ENCODE results near the gene EDNRB.

The EDNRB gene

DNA sequence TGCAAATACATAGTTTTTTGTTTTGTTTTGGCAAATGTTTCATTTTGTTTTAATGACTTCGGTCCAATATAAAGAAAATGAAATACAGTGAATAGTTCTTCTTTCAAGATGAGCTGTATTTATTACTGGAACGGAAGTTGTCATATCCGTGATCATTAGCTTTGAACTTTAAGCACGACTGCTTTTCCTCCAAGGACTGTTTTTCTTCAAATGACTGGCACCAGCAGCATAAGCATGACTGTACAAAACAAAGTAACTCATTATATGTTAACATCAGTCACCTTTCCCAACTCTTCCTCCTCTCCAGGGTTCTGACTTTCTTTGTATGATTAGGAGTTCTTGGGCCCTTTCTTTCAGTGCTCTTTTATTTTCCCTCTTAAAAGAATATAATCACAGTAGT lies 20.5 kb downstream of the EDNRB start:
- H3K27me3 ChIP-seq (replicated peaks in 2 of 5; ENCODE audit: control insufficient read depth in 4 of 5, insufficient read depth in 5 of 5, low read length in 4 of 5) = no peaks in the 10 kb centered on the region
- H3K9me3 ChIP-seq (ENCODE audit: control extremely low read depth in 1 of 5, control insufficient read depth in 4 of 5, insufficient read depth in 2 of 5, low read depth in 1 of 5, low read length in 4 of 5) = peaks cover 0 to 7% (median 0%) of the 10 kb centered on the region in 5 experiments
- H3K27ac ChIP-seq (ENCODE audit: insufficient read depth in 1 of 2, low read depth in 1 of 2, low read length in 2 of 2, poor library complexity in 1 of 2, severe bottlenecking in 2 of 2) = no peak overlapping the region
- DNase-seq = no peak
- no peaks in the 10 kb centered on the region for H3K36me3 ChIP-seq (ENCODE audit: control insufficient read depth in 4 of 4, insufficient read depth in 4 of 4, low read length in 3 of 4)
- POLR2A ChIA-PET = no interaction called here
- no peaks in the 10 kb centered on the region for H3K4me1 ChIP-seq (ENCODE audit: control extremely low read depth in 1 of 4, control insufficient read depth in 4 of 4, insufficient read depth in 4 of 4, low read length in 3 of 4)
- CTCF ChIA-PET = no interaction called here
- whole genome bisulfite sequencing (ENCODE audit: insufficient coverage) = 96% methylated on average over 4 of the region's 4 CpGs
- no peak overlapping the region for H3K4me3 ChIP-seq (ENCODE audit: control insufficient read depth in 1 of 7, extremely low read depth in 1 of 7, insufficient read depth in 4 of 7, low read depth in 2 of 7, low read length in 6 of 7)

DNA sequence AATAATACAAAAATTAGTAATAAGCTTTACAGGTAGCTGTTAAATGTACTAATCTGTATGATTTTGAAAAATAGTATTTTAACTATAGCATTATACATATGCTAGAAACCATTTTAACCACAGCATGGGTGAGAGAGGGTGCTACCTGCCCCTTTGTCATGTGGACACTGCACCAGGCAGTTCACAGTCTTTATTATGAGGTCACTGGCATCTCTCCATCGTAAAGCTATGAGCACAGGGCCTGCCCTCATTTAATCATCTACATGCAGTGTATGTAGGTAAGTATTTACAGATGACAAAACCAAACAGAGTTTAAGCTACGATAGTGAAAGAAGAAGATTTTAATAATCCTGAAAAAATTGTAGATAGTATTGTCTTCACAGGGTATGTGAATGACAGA lies 21.7 kb downstream of the EDNRB start:
- ChIA-PET POLR2A (no interaction called here), CTCF (no interaction called here)
- no peaks in the 10 kb centered on the region for H3K4me1 ChIP-seq (ENCODE audit: control extremely low read depth in 1 of 4, control insufficient read depth in 4 of 4, insufficient read depth in 4 of 4, low read length in 3 of 4)
- peaks cover 0 to under 1% (median 0%) of the 10 kb centered on the region in 5 experiments for H3K9me3 ChIP-seq (ENCODE audit: control extremely low read depth in 1 of 5, control insufficient read depth in 4 of 5, insufficient read depth in 2 of 5, low read depth in 1 of 5, low read length in 4 of 5)
- no peaks in the 10 kb centered on the region for H3K27me3 ChIP-seq (replicated peaks in 2 of 5; ENCODE audit: control insufficient read depth in 4 of 5, insufficient read depth in 5 of 5, low read length in 4 of 5)
- no peak overlapping the region for H3K4me3 ChIP-seq (ENCODE audit: control insufficient read depth in 1 of 7, extremely low read depth in 1 of 7, insufficient read depth in 4 of 7, low read depth in 2 of 7, low read length in 6 of 7)
- H3K27ac ChIP-seq (ENCODE audit: insufficient read depth in 1 of 2, low read depth in 1 of 2, low read length in 2 of 2, poor library complexity in 1 of 2, severe bottlenecking in 2 of 2) = no peak overlapping the region
- no peak for DNase-seq
- WGBS (ENCODE audit: insufficient coverage) = no CpG with 5 or more reads among the region's 2 CpGs
- no peaks in the 10 kb centered on the region for H3K36me3 ChIP-seq (ENCODE audit: control insufficient read depth in 4 of 4, insufficient read depth in 4 of 4, low read length in 3 of 4)

DNA sequence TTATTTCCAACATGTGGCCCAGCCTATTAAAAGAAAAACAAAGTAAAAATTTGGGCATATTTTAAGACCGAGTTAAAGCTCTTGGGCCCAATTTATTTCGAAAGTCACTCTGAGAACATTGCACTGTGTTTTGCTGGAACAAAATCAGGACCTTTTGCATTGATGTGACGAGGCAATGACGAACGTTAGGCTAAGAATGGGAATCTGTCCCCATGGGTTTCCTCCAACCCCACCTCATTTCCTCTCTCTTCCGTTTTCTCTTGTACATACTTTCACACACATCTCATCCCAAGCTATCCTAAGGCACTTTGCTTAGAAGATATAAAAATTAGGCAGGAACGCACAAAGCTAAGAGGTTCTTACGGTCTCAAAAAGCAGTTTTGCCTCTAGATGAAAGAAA lies 22.1 kb downstream of the EDNRB start:
- DNase-seq = no peak
- H3K27me3 ChIP-seq (replicated peaks in 2 of 5; ENCODE audit: control insufficient read depth in 4 of 5, insufficient read depth in 5 of 5, low read length in 4 of 5) = no peaks in the 10 kb centered on the region
- 77% methylated on average over 7 of the region's 8 CpGs for WGBS (ENCODE audit: insufficient coverage)
- no peak overlapping the region for H3K4me3 ChIP-seq (ENCODE audit: control insufficient read depth in 1 of 7, extremely low read depth in 1 of 7, insufficient read depth in 4 of 7, low read depth in 2 of 7, low read length in 6 of 7)
- H3K9me3 ChIP-seq (ENCODE audit: control extremely low read depth in 1 of 5, control insufficient read depth in 4 of 5, insufficient read depth in 2 of 5, low read depth in 1 of 5, low read length in 4 of 5) = no peaks in the 10 kb centered on the region
- POLR2A ChIA-PET = no interaction called here
- H3K27ac ChIP-seq (ENCODE audit: insufficient read depth in 1 of 2, low read depth in 1 of 2, low read length in 2 of 2, poor library complexity in 1 of 2, severe bottlenecking in 2 of 2) = no peak overlapping the region
- H3K36me3 ChIP-seq (ENCODE audit: control insufficient read depth in 4 of 4, insufficient read depth in 4 of 4, low read length in 3 of 4) = no peaks in the 10 kb centered on the region
- CTCF ChIA-PET = no interaction called here
- H3K4me1 ChIP-seq (ENCODE audit: control extremely low read depth in 1 of 4, control insufficient read depth in 4 of 4, insufficient read depth in 4 of 4, low read length in 3 of 4) = no peaks in the 10 kb centered on the region

DNA sequence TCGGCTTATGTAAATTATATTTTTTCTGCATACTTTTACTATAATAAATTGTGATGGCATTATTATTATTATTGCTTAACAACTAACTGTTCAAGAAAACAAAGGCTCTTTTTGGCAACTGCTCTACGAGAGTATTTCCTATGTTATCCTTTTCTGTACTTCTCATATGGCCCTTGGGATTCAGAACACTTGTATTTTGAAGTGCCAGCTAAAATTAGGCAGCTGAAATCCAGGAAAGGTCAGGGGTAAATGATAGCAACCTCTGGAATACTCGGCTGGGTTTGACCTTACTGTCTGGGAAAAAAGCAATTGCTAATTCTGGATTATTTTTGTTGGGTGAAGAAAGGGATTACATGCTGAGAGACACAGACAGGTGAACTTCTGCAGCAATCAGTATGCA lies 23.9 kb downstream of the EDNRB start:
- H3K36me3 ChIP-seq (ENCODE audit: control insufficient read depth in 4 of 4, insufficient read depth in 4 of 4, low read length in 3 of 4) = no peaks in the 10 kb centered on the region
- POLR2A ChIA-PET = no interaction called here
- no peak for DNase-seq
- CTCF ChIA-PET = no interaction called here
- H3K27ac ChIP-seq (ENCODE audit: insufficient read depth in 1 of 2, low read depth in 1 of 2, low read length in 2 of 2, poor library complexity in 1 of 2, severe bottlenecking in 2 of 2) = no peak overlapping the region
- H3K27me3 ChIP-seq (replicated peaks in 2 of 5; ENCODE audit: control insufficient read depth in 4 of 5, insufficient read depth in 5 of 5, low read length in 4 of 5) = no peaks in the 10 kb centered on the region
- no peaks in the 10 kb centered on the region for H3K4me1 ChIP-seq (ENCODE audit: control extremely low read depth in 1 of 4, control insufficient read depth in 4 of 4, insufficient read depth in 4 of 4, low read length in 3 of 4)
- WGBS (ENCODE audit: insufficient coverage) = 100% methylated on average over 1 of the region's 3 CpGs
- H3K4me3 ChIP-seq (ENCODE audit: control insufficient read depth in 1 of 7, extremely low read depth in 1 of 7, insufficient read depth in 4 of 7, low read depth in 2 of 7, low read length in 6 of 7) = no peak overlapping the region
- H3K9me3 ChIP-seq (ENCODE audit: control extremely low read depth in 1 of 5, control insufficient read depth in 4 of 5, insufficient read depth in 2 of 5, low read depth in 1 of 5, low read length in 4 of 5) = no peaks in the 10 kb centered on the region

DNA sequence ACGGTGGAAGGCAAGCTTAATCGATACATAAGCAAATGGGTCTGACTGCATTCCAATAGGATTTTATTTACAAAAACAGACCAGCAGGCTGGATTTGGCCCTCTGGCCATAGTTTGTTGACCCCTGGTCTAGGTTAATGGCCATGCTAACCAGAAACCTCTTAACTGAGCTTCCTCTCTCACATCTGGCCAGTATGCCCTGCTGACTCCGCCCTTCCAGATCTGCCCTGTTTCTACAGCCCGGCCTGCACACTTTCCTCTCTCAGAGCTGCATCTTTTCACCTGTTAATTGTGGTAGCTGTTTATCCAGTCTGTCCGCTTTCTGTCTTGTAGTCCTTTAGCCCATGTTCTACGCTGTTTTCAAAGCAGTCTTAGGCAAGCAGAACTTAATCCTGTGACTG lies 25.6 kb downstream of the EDNRB start:
- CTCF ChIA-PET = no interaction called here
- no peak for DNase-seq
- whole genome bisulfite sequencing (ENCODE audit: insufficient coverage) = 100% methylated on average over 4 of the region's 6 CpGs

DNA sequence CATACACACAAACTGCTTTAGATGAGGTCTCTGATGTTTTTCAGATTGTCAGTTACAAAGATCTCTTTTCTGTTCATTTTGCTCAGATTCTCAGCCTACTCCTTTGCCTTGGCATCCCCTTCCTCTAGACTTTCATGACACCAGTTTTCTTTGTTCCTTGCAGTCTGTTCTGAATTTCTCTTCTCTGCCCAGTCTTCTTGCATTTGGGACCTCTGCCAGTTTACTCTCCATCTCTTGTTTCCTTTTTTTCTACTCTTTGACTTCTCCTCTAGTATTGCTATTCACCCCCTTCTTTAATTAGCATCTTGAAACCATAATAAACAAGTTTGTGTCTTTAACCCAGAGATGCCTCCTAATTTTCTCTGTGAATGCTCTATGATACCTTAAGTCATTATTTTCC lies 26.1 kb downstream of the EDNRB start:
- Histone ChIP-seq H3K27ac (ENCODE audit: insufficient read depth in 1 of 2, low read depth in 1 of 2, low read length in 2 of 2, poor library complexity in 1 of 2, severe bottlenecking in 2 of 2) (no peak overlapping the region), H3K4me3 (ENCODE audit: control insufficient read depth in 1 of 7, extremely low read depth in 1 of 7, insufficient read depth in 4 of 7, low read depth in 2 of 7, low read length in 6 of 7) (no peak overlapping the region), H3K4me1 (ENCODE audit: control extremely low read depth in 1 of 4, control insufficient read depth in 4 of 4, insufficient read depth in 4 of 4, low read length in 3 of 4) (no peaks in the 10 kb centered on the region), H3K36me3 (ENCODE audit: control insufficient read depth in 4 of 4, insufficient read depth in 4 of 4, low read length in 3 of 4) (no peaks in the 10 kb centered on the region), H3K27me3 (replicated peaks in 2 of 5; ENCODE audit: control insufficient read depth in 4 of 5, insufficient read depth in 5 of 5, low read length in 4 of 5) (no peaks in the 10 kb centered on the region), H3K9me3 (ENCODE audit: control extremely low read depth in 1 of 5, control insufficient read depth in 4 of 5, insufficient read depth in 2 of 5, low read depth in 1 of 5, low read length in 4 of 5) (no peaks in the 10 kb centered on the region)
- DNase-seq = no peak
- CTCF ChIA-PET = no interaction called here
- POLR2A ChIA-PET = no interaction called here

More for the DNA sequence above, 25.6 kb downstream of the EDNRB start:
- Histone ChIP-seq H3K27me3 (replicated peaks in 2 of 5; ENCODE audit: control insufficient read depth in 4 of 5, insufficient read depth in 5 of 5, low read length in 4 of 5) (no peaks in the 10 kb centered on the region), H3K4me1 (ENCODE audit: control extremely low read depth in 1 of 4, control insufficient read depth in 4 of 4, insufficient read depth in 4 of 4, low read length in 3 of 4) (no peaks in the 10 kb centered on the region), H3K4me3 (ENCODE audit: control insufficient read depth in 1 of 7, extremely low read depth in 1 of 7, insufficient read depth in 4 of 7, low read depth in 2 of 7, low read length in 6 of 7) (no peak overlapping the region), H3K27ac (ENCODE audit: insufficient read depth in 1 of 2, low read depth in 1 of 2, low read length in 2 of 2, poor library complexity in 1 of 2, severe bottlenecking in 2 of 2) (no peak overlapping the region), H3K36me3 (ENCODE audit: control insufficient read depth in 4 of 4, insufficient read depth in 4 of 4, low read length in 3 of 4) (no peaks in the 10 kb centered on the region), H3K9me3 (ENCODE audit: control extremely low read depth in 1 of 5, control insufficient read depth in 4 of 5, insufficient read depth in 2 of 5, low read depth in 1 of 5, low read length in 4 of 5) (no peaks in the 10 kb centered on the region)
- POLR2A ChIA-PET = no interaction called here

DNA sequence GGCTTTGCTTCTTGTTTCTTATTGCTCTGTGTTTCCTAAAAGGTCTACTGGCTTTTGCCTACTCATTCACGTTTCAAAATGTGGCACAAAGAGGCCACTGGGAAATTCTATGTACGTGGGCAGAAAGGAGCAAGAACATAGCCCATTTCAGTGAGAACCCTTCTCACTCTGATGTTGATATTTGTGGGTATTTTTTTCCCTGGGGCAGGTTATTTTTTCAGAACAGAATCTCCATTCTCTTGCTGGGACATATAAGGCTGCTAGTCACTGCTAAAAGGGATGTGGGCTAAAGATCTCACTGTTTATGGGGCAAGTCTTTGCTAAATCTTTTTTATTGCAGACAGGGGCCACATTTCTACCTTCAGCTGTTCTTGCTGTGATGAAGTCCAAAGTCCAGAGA lies 27.1 kb downstream of the EDNRB start:
- Histone ChIP-seq H3K4me1 (ENCODE audit: control extremely low read depth in 1 of 4, control insufficient read depth in 4 of 4, insufficient read depth in 4 of 4, low read length in 3 of 4) (no peaks in the 10 kb centered on the region), H3K27me3 (replicated peaks in 2 of 5; ENCODE audit: control insufficient read depth in 4 of 5, insufficient read depth in 5 of 5, low read length in 4 of 5) (no peaks in the 10 kb centered on the region), H3K9me3 (ENCODE audit: control extremely low read depth in 1 of 5, control insufficient read depth in 4 of 5, insufficient read depth in 2 of 5, low read depth in 1 of 5, low read length in 4 of 5) (no peaks in the 10 kb centered on the region), H3K36me3 (ENCODE audit: control insufficient read depth in 4 of 4, insufficient read depth in 4 of 4, low read length in 3 of 4) (no peaks in the 10 kb centered on the region), H3K27ac (ENCODE audit: insufficient read depth in 1 of 2, low read depth in 1 of 2, low read length in 2 of 2, poor library complexity in 1 of 2, severe bottlenecking in 2 of 2) (no peak overlapping the region), H3K4me3 (ENCODE audit: control insufficient read depth in 1 of 7, extremely low read depth in 1 of 7, insufficient read depth in 4 of 7, low read depth in 2 of 7, low read length in 6 of 7) (no peak overlapping the region)
- WGBS (ENCODE audit: insufficient coverage) = 100% methylated on average over 1 of the region's 2 CpGs
- DNase-seq = no peak
- POLR2A ChIA-PET = no interaction called here
- CTCF ChIA-PET = no interaction called here

DNA sequence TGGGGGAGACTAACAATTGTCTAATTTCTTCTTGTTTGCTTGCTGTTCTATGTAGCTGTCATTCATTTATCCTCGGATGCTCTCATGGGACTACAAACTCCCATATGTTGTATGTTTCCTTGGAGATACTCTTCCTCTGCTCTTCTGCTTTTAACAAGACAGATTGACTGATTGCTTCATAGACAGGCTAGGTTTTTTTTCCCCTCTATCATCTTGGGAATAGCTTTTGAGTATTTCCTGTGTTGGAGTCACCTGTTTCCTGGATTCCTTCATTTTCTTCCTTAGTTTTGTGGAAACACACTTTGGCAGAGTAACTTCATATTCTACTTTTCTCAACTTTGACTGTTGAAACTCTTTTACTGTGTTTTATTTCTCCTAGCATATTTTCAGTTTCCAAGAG lies 27.6 kb downstream of the EDNRB start:
- no CpG with 5 or more reads among the region's 1 CpG for WGBS (ENCODE audit: insufficient coverage)
- no peak overlapping the region for H3K4me3 ChIP-seq (ENCODE audit: control insufficient read depth in 1 of 7, extremely low read depth in 1 of 7, insufficient read depth in 4 of 7, low read depth in 2 of 7, low read length in 6 of 7)
- ChIA-PET CTCF (no interaction called here), POLR2A (no interaction called here)
- no peak for DNase-seq
- no peak overlapping the region for H3K27ac ChIP-seq (ENCODE audit: insufficient read depth in 1 of 2, low read depth in 1 of 2, low read length in 2 of 2, poor library complexity in 1 of 2, severe bottlenecking in 2 of 2)
- H3K4me1 ChIP-seq (ENCODE audit: control extremely low read depth in 1 of 4, control insufficient read depth in 4 of 4, insufficient read depth in 4 of 4, low read length in 3 of 4) = no peaks in the 10 kb centered on the region
- no peaks in the 10 kb centered on the region for H3K27me3 ChIP-seq (replicated peaks in 2 of 5; ENCODE audit: control insufficient read depth in 4 of 5, insufficient read depth in 5 of 5, low read length in 4 of 5)
- no peaks in the 10 kb centered on the region for H3K9me3 ChIP-seq (ENCODE audit: control extremely low read depth in 1 of 5, control insufficient read depth in 4 of 5, insufficient read depth in 2 of 5, low read depth in 1 of 5, low read length in 4 of 5)
- no peaks in the 10 kb centered on the region for H3K36me3 ChIP-seq (ENCODE audit: control insufficient read depth in 4 of 4, insufficient read depth in 4 of 4, low read length in 3 of 4)

Data from common myeloid progenitor, CD34-positive (primary cell).